T-helper 2 cell (primary cell): ENCODE results near the gene ABHD16B.

Source experiments
- DNase-seq, 5 experiments: peaks; one replicate each; pipeline versions ENCODE4 v3.0.0 to v3.0.0-alpha.2; 2012 to 2022
- total RNA-seq, 2 donors: gene quantifications; one replicate each; lab custom pipeline; 2026; lab: John Stamatoyannopoulos, UW

The ABHD16B gene
- 0 reads per million in 2 donors for total RNA-seq

GRCh38 chr20:63861365-63861934, at the start of gene ABHD16B:
TSS of gene ABHD16B (plus strand) at chr20:63861498. CDS start at chr20:63861541, 43 bp downstream.
- DNase-seq: no peak

GRCh38 chr20:63814891-63815614, 46.2 kb upstream of the ABHD16B start:
- no peak for DNase-seq

GRCh38 chr20:63815615-63816253, 45.6 kb upstream of the ABHD16B start:
- DNase-seq: no peak

- DNase-seq: no peak
These were observed 41.9 kb upstream of the ABHD16B start for GRCh38 chr20:63819224-63819921.

- DNase-seq: no peak
These were observed 39.5 kb upstream of the ABHD16B start for GRCh38 chr20:63821811-63822210.

- no peak for DNase-seq
These were observed 39.0 kb upstream of the ABHD16B start for GRCh38 chr20:63822276-63822696.

GRCh38 chr20:63823691-63824311, 37.5 kb upstream of the ABHD16B start:
- DNase-seq: no peak

GRCh38 chr20:63825331-63826118, 35.8 kb upstream of the ABHD16B start:
- DNase-seq: no peak

- no peak for DNase-seq
These were observed 34.5 kb upstream of the ABHD16B start for GRCh38 chr20:63826753-63827152.

- no peak for DNase-seq
These were observed 33.2 kb upstream of the ABHD16B start for GRCh38 chr20:63828124-63828523.

- DNase-seq: no peak
These were observed 32.8 kb upstream of the ABHD16B start for GRCh38 chr20:63828545-63828944.

GRCh38 chr20:63828951-63829350, 32.3 kb upstream of the ABHD16B start:
- DNase-seq: no peak

GRCh38 chr20:63829603-63829944, 31.7 kb upstream of the ABHD16B start:
- DNase-seq: no peak

- DNase-seq: no peak
These were observed 31.1 kb upstream of the ABHD16B start for GRCh38 chr20:63829945-63830835.

- DNase-seq: peak in 1 of 5 experiments; percentile 69
These were observed 30.3 kb upstream of the ABHD16B start, which contains the start of gene ZBTB46 for GRCh38 chr20:63830841-63831588. TSS of gene ZBTB46 (minus strand) at chr20:63831264. CDS start at chr20:63790757, 40,507 bp downstream.

GRCh38 chr20:63831646-63831992, 29.7 kb upstream of the ABHD16B start:
- DNase-seq: no peak

- no peak for DNase-seq
These were observed 29.2 kb upstream of the ABHD16B start for GRCh38 chr20:63831993-63832686.

- no peak for DNase-seq
These were observed 27.4 kb upstream of the ABHD16B start for GRCh38 chr20:63833776-63834490.

- DNase-seq: no peak
These were observed 26.8 kb upstream of the ABHD16B start for GRCh38 chr20:63834491-63834880.
